ENCODE results near the gene RPS19.
A peak's percentile ranks its signal among the peaks of the same experiment; 100 is the strongest.

RPS19 gene

GRCh38 chr19:41905273-41906002 is 45.4 kb downstream of the RPS19 start:
- H3K4me1 Mint-ChIP-seq (ENCODE audit: low read depth): peaks cover 8% of the 10 kb centered on the region
- H3K27me3 Mint-ChIP-seq (ENCODE audit: low read depth): no peaks in the 10 kb centered on the region
- peaks cover 63% of the 10 kb centered on the region for H3K36me3 Mint-ChIP-seq (ENCODE audit: low read depth)
- H3K27ac Mint-ChIP-seq: no peak overlapping the region
- H3K4me3 Mint-ChIP-seq: no peak overlapping the region
- no peak for DNase-seq (ENCODE audit: low spot score)
- no peaks in the 10 kb centered on the region for H3K9me3 Mint-ChIP-seq

GRCh38 chr19:41906271-41906670 is 46.2 kb downstream of the RPS19 start:
- peaks cover 7% of the 10 kb centered on the region for H3K27me3 Mint-ChIP-seq (ENCODE audit: low read depth)
- no peak overlapping the region for H3K4me3 Mint-ChIP-seq
- no peaks in the 10 kb centered on the region for H3K9me3 Mint-ChIP-seq
- no peak overlapping the region for H3K27ac Mint-ChIP-seq
- H3K36me3 Mint-ChIP-seq (ENCODE audit: low read depth): peaks cover 68% of the 10 kb centered on the region
- peaks cover 8% of the 10 kb centered on the region for H3K4me1 Mint-ChIP-seq (ENCODE audit: low read depth)
- DNase-seq (ENCODE audit: low spot score): no peak

- no peak overlapping the region for H3K4me3 Mint-ChIP-seq
- H3K27me3 Mint-ChIP-seq (ENCODE audit: low read depth): peaks cover 14% of the 10 kb centered on the region
- no peaks in the 10 kb centered on the region for H3K9me3 Mint-ChIP-seq
- DNase-seq (ENCODE audit: low spot score): no peak
- peak overlapping the region; percentile 56 for H3K27ac Mint-ChIP-seq
- peaks cover 65% of the 10 kb centered on the region for H3K36me3 Mint-ChIP-seq (ENCODE audit: low read depth)
- peaks cover 8% of the 10 kb centered on the region for H3K4me1 Mint-ChIP-seq (ENCODE audit: low read depth)
Observed at GRCh38 chr19:41906916-41907680, 47.0 kb downstream of the RPS19 start.

- H3K36me3 Mint-ChIP-seq (ENCODE audit: low read depth): peaks cover 57% of the 10 kb centered on the region
- H3K27me3 Mint-ChIP-seq (ENCODE audit: low read depth): peaks cover 19% of the 10 kb centered on the region
- H3K27ac Mint-ChIP-seq: no peak overlapping the region
- H3K4me1 Mint-ChIP-seq (ENCODE audit: low read depth): peaks cover 8% of the 10 kb centered on the region
- no peaks in the 10 kb centered on the region for H3K9me3 Mint-ChIP-seq
- no peak overlapping the region for H3K4me3 Mint-ChIP-seq
- no peak for DNase-seq (ENCODE audit: low spot score)
Observed at GRCh38 chr19:41907994-41908615, 48.0 kb downstream of the RPS19 start.

- DNase-seq (ENCODE audit: low spot score): no peak
- Mint-ChIP-seq H3K27ac (no peak overlapping the region), H3K27me3 (ENCODE audit: low read depth) (peaks cover 25% of the 10 kb centered on the region), H3K4me1 (ENCODE audit: low read depth) (peaks cover 8% of the 10 kb centered on the region), H3K4me3 (no peak overlapping the region), H3K9me3 (no peaks in the 10 kb centered on the region), H3K36me3 (ENCODE audit: low read depth) (peaks cover 50% of the 10 kb centered on the region)
Observed at GRCh38 chr19:41908724-41909464, 48.8 kb downstream of the RPS19 start.

- Mint-ChIP-seq H3K4me1 (ENCODE audit: low read depth) (peaks cover 5% of the 10 kb centered on the region), H3K4me3 (no peak overlapping the region), H3K9me3 (no peaks in the 10 kb centered on the region), H3K27me3 (ENCODE audit: low read depth) (peaks cover 31% of the 10 kb centered on the region), H3K36me3 (ENCODE audit: low read depth) (peaks cover 43% of the 10 kb centered on the region), H3K27ac (no peak overlapping the region)
- DNase-seq (ENCODE audit: low spot score): no peak
Observed at GRCh38 chr19:41909706-41910105, 49.7 kb downstream of the RPS19 start.

GRCh38 chr19:41910240-41910991 is 50.4 kb downstream of the RPS19 start:
- no peaks in the 10 kb centered on the region for H3K9me3 Mint-ChIP-seq
- DNase-seq (ENCODE audit: low spot score): no peak
- peaks cover 5% of the 10 kb centered on the region for H3K4me1 Mint-ChIP-seq (ENCODE audit: low read depth)
- H3K27me3 Mint-ChIP-seq (ENCODE audit: low read depth): peaks cover 33% of the 10 kb centered on the region
- no peak overlapping the region for H3K4me3 Mint-ChIP-seq
- H3K27ac Mint-ChIP-seq: no peak overlapping the region
- peaks cover 36% of the 10 kb centered on the region for H3K36me3 Mint-ChIP-seq (ENCODE audit: low read depth)

- peaks cover 33% of the 10 kb centered on the region for H3K27me3 Mint-ChIP-seq (ENCODE audit: low read depth)
- peaks cover 30% of the 10 kb centered on the region for H3K36me3 Mint-ChIP-seq (ENCODE audit: low read depth)
- H3K4me3 Mint-ChIP-seq: no peak overlapping the region
- peaks cover 2% of the 10 kb centered on the region for H3K4me1 Mint-ChIP-seq (ENCODE audit: low read depth)
- peak overlapping the region; percentile 24 for H3K27ac Mint-ChIP-seq
- DNase-seq (ENCODE audit: low spot score): no peak
- no peaks in the 10 kb centered on the region for H3K9me3 Mint-ChIP-seq
Observed at GRCh38 chr19:41910992-41911888, 51.2 kb downstream of the RPS19 start.

- H3K27me3 Mint-ChIP-seq (ENCODE audit: low read depth): peaks cover 33% of the 10 kb centered on the region
- H3K4me3 Mint-ChIP-seq: no peak overlapping the region
- H3K4me1 Mint-ChIP-seq (ENCODE audit: low read depth): no peaks in the 10 kb centered on the region
- DNase-seq (ENCODE audit: low spot score): no peak
- no peak overlapping the region for H3K27ac Mint-ChIP-seq
- peaks cover 25% of the 10 kb centered on the region for H3K36me3 Mint-ChIP-seq (ENCODE audit: low read depth)
- no peaks in the 10 kb centered on the region for H3K9me3 Mint-ChIP-seq
Observed at GRCh38 chr19:41911889-41912731, 52.1 kb downstream of the RPS19 start.

GRCh38 chr19:41912899-41913537 is 53.0 kb downstream of the RPS19 start:
- no peaks in the 10 kb centered on the region for H3K9me3 Mint-ChIP-seq
- peaks cover 33% of the 10 kb centered on the region for H3K27me3 Mint-ChIP-seq (ENCODE audit: low read depth)
- H3K27ac Mint-ChIP-seq: no peak overlapping the region
- no peak overlapping the region for H3K4me3 Mint-ChIP-seq
- H3K4me1 Mint-ChIP-seq (ENCODE audit: low read depth): no peaks in the 10 kb centered on the region
- H3K36me3 Mint-ChIP-seq (ENCODE audit: low read depth): peaks cover 22% of the 10 kb centered on the region
- DNase-seq (ENCODE audit: low spot score): no peak

GRCh38 chr19:41913538-41914423 is 53.7 kb downstream of the RPS19 start:
- H3K4me3 Mint-ChIP-seq: no peak overlapping the region
- no peaks in the 10 kb centered on the region for H3K9me3 Mint-ChIP-seq
- H3K27ac Mint-ChIP-seq: peak overlapping the region; percentile 5
- H3K36me3 Mint-ChIP-seq (ENCODE audit: low read depth): peaks cover 20% of the 10 kb centered on the region
- H3K4me1 Mint-ChIP-seq (ENCODE audit: low read depth): no peaks in the 10 kb centered on the region
- no peak for DNase-seq (ENCODE audit: low spot score)
- peaks cover 33% of the 10 kb centered on the region for H3K27me3 Mint-ChIP-seq (ENCODE audit: low read depth)

Measured in T-helper 2 cell treated with Interferon-gamma antibody and Interleukin-4, amounts not matched to agents 5 μg/mL and 100 μg/mL, for 36 hours (primary cell).